HG02678 (cell line): ENCODE data around the gene KRTAP10-10.
"Not testable (repeated sequence)": the region's sequence is repeated elsewhere in the genome, so short reads cannot be mapped to it uniquely, and the experiment has no call there.

Experiments
- ATAC-seq: cut with Tn5 transposase; IDR thresholded peaks from one replicate; pipeline ENCODE4 v1.9.1; 2021; ENCODE audit warnings: mild to moderate bottlenecking, moderate library complexity; ENCODE audit not compliant: unreplicated experiment

KRTAP10-10 gene

DNA sequence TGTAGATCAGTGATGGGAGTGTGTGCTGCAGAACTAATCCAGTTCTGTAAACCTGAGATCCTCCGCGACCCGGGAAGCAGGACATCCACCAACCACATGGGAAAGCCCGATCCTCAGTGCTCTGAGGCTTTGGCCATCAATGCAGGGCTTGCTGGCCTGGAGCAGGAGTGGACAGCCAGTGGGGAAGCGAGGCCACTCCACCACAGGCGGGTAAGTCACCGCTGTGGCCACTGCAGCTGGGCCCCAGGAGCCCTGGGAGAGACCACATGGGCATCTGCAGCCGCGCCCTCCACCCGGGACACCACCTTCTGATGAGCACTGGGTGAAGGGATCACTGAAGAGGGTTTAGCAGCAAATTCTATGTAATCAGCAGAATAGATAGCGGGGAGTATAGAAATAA, 44.0 kb downstream of the KRTAP10-10 start:
- ATAC-seq: no peak

DNA sequence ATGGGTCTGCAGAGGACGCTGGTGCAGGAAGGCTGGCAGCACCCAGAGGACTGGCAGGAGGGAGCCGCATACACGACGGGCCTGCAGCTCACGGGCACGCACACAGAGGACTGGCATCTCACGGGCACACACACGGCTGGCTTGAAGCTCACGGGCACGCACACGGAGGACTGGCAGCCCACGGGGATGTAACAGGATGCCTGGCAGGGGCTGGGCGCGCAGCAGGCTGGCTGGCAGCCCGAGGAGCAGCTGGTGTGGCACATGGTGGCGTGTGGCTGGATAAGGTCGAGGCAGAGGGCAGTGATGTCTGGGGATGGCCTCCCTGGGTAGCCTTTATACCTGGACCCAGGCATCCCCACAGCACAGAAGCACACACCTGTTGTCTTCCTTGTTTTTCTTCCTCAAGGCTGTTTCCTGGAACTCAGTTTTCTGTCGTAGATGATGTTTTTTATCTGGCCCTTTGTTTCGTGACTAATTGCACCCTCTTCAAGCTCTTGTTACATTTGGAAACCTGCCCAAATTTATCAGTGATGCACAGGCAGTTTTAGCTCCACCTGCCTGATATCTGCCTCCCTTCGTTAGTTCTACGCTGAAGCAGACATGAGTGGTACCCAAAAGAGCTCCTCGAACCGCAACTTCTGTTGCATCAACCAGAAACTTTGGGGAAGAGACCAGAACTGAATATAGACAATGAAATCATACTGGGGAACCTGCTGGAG, 44.9 kb downstream of the KRTAP10-10 start, which contains the start of gene KRTAP12-1:
Gene KRTAP12-1, minus strand, starts transcription at position 303 of the 719 bp plus-strand sequence. Its CDS starts 40 bp downstream, at position 263.
- ATAC-seq: no peak

DNA sequence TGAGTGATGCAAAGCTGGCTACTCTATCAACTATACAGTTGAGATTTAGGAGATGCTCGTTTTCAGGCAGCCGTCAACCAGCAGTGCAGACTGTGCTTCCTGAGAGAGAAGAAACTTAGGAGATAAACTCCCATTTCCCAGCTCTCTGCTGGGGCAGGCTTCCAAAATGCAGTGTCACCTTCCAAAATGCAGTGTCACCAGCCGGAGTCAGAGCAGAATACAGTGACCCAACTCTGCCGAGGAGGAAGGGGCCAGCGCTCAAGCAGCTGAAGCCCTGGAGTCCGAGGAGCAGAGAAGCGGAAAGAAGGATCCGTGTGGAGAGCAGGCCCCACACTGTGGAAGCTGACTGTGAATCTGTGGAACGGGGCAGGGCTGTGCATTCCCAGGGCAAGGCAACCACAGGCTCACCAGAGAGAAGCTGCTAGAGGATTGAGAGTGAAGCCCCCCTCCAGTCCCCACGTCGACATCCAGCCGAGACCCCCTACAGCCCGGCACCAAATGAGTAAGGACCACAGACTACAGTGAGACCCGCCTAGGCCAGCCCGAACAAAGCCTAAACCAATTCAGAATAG, 45.5 kb downstream of the KRTAP10-10 start:
- no peak for ATAC-seq

DNA sequence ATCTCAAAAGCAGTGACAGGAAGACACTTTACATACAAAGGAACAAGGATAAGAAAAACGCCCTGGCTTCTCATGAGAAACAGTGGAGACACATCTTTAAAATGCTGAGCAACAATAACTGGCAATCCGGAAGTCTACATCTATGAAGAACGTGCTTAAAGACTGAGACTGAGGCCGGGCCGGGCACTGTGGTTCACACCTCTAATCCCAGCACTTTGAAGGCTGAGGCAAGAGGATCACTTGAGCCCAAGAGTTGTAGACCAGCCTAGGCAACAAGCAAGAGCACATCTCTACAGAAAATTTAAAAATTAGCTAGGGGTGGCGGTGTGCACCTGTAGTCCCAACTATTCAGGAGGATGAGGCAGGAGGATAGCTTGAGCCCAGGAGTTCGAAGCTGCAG, 46.9 kb downstream of the KRTAP10-10 start:
- ATAC-seq: no peak

DNA sequence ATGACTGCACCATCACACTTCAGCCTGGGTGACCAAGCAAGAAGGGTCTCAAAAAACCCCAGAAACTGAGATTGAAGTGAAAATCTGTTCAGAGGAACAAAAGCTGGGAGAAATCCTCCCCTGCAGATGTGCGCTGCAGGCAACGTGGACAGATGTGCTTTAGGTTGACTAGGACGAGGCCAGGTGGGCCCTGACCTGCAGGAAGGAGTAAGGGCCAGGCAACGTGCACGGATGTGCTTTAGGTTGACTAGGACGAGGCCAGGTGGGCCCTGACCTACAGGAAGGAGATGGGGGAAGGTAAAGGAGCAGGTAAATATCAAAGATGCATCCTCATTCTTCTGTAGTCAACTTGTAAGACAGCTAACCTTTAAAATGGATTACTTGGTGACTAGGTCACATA, 47.3 kb downstream of the KRTAP10-10 start:
- no peak for ATAC-seq

DNA sequence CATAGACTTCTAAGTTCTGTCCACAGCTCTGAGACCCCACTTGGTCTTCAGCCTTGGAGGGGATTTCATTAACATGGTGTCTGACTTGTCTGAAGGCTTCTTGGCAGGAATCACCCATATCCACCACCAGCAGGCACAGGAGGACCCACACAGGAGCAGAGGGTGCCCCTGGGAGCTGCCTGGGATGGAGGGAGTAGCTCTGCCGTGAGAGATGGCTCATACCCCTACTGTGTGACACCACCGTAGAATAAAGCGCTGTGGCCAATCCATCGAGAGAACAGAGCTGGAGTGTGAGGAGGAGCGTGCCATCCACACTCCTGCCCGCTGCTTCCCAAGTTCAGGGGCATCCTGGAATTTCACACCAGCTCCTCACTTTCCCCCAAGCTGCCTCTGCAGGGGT, 47.9 kb downstream of the KRTAP10-10 start:
- not testable (repeated sequence) for ATAC-seq

DNA sequence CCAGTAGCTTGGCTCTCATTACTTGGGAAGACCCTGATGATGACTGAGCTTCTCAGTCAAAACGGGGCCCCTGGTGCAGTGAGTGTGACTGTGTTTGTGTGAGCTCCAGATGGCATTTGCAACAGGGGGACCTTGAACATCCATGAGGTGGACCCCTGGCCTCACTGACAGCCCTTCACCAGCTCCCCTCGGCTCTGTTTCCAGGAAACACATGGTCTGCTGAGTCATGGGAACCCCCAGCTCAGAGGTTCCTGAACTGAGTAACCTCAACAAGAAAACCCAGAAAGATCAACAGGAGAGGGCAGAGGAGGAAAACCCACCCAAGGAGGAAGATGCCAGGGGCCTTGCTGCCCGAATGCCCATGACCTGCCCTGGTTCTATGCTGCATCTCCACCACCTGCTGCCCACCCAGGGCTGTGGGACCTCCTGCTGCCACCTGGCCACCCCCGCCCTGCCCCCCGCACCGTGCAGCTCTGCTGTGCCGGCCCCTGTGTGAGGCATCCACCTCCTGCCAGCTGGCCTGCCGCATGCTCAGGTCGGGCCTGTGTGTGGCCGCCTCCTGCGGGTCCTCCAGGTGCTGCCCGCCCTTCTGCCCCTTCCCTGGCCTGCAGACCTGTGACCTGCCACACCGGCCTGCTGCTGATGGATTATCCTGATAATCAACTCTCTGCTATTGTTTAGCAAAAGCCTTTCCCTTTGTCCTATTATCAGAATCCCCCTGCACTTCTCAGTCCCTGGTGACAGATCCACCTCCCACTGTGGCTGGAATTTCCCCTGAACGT, 49.0 kb downstream of the KRTAP10-10 start:
- ATAC-seq: no peak

DNA sequence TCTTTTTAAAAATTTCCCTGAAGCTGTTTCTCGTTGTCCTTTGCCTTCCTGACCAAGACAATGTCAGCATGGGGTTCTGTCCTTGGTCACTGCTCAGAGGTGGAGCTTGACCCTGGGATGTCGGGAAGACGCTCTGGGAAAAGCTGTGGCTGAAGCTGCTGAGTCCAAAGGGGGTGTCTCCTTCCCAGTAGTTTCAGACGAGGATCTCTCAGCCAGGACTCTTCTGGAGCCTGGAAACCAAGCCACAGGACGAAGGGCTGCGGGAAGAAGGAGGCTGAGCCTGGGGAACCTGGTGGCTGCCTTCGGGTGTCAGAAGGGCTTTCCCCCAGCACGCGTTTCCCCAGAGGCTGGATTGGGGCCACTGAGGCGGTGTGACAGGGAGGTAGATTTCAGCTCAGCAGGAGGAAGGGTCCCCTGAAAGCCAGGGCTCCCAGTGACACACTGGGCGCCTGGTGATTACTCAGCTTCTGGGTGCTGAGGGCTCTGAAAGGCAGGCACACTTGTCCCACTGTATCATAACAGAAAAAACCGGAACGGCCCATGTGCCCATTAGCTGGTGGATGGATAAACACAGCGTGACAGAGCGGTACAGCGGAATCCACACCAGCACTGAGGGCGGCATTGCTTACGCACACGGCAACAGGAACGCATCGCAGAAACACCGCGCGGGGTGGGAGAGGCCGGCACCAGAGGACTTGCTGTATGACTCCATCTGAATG, 49.8 kb downstream of the KRTAP10-10 start:
- ATAC-seq: no peak

DNA sequence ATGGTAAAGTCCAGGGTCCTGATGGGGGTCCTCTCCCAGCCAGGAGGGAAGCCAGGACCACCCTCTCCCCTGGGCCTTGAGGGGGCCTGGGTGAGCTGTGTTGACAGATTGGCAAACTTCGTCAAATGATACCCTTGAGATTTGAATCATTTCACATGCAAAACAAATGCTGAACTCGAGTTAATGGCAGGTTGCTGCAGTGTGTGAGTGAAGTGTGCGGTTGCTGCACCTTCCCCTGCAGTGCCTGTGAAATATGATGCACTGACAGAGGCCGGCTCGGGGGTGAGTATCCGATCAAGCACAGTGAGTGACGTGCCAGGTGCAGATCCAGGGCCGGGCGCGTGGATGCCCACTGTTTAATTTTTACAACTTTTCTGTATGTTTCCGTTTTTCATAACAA, 50.5 kb downstream of the KRTAP10-10 start:
- no peak for ATAC-seq
